Measurements from ENCODE around the gene CDK14. TPM values are rescaled to one million over a fixed set of nuclear protein-coding genes. Genes with fewer than 3 reads are reported as not detected.

CDK14 gene
- total RNA-seq, 1 donor from 2014 or later = 64.6 TPM

GRCh38 chr7:91239171-91239604 lies 643.1 kb downstream of the CDK14 start:
- H3K4me1 Mint-ChIP-seq = peaks cover 2% of the 10 kb centered on the region
- no peak for TF ChIP-seq CTCF (IDR thresholded peaks at IDR 0.05; ENCODE audit: unreplicated experiment)
- no peak for DNase-seq (ENCODE audit: low spot score in 2 of 2, unreplicated experiment in 2 of 2)
- H3K9me3 Mint-ChIP-seq = no peaks in the 10 kb centered on the region
- H3K4me3 Mint-ChIP-seq = no peak overlapping the region
- H3K36me3 Mint-ChIP-seq = no peaks in the 10 kb centered on the region
- H3K27ac Mint-ChIP-seq = no peak overlapping the region
- H3K27me3 Mint-ChIP-seq (ENCODE audit: low read depth) = no peaks in the 10 kb centered on the region

- Mint-ChIP-seq H3K36me3 (no peaks in the 10 kb centered on the region), H3K4me3 (no peak overlapping the region), H3K9me3 (no peaks in the 10 kb centered on the region), H3K27ac (no peak overlapping the region), H3K27me3 (ENCODE audit: low read depth) (no peaks in the 10 kb centered on the region), H3K4me1 (peaks cover 2% of the 10 kb centered on the region)
- no peak for DNase-seq (ENCODE audit: low spot score in 2 of 2, unreplicated experiment in 2 of 2)
- TF ChIP-seq CTCF (IDR thresholded peaks at IDR 0.05; ENCODE audit: unreplicated experiment) = no peak
Measured at GRCh38 chr7:91239772-91240171, 643.7 kb downstream of the CDK14 start.

- Mint-ChIP-seq H3K4me1 (peaks cover 2% of the 10 kb centered on the region), H3K4me3 (no peak overlapping the region), H3K27me3 (ENCODE audit: low read depth) (no peaks in the 10 kb centered on the region), H3K27ac (no peak overlapping the region), H3K9me3 (no peaks in the 10 kb centered on the region), H3K36me3 (no peaks in the 10 kb centered on the region)
- TF ChIP-seq CTCF (IDR thresholded peaks at IDR 0.05; ENCODE audit: unreplicated experiment) = no peak
- DNase-seq (ENCODE audit: low spot score in 2 of 2, unreplicated experiment in 2 of 2) = no peak
Measured at GRCh38 chr7:91240376-91240941, 644.3 kb downstream of the CDK14 start.

- Mint-ChIP-seq H3K4me3 (no peak overlapping the region), H3K27me3 (ENCODE audit: low read depth) (no peaks in the 10 kb centered on the region), H3K4me1 (peaks cover 2% of the 10 kb centered on the region), H3K36me3 (no peaks in the 10 kb centered on the region), H3K9me3 (no peaks in the 10 kb centered on the region), H3K27ac (no peak overlapping the region)
- TF ChIP-seq CTCF (IDR thresholded peaks at IDR 0.05; ENCODE audit: unreplicated experiment) = no peak
- DNase-seq (ENCODE audit: low spot score in 2 of 2, unreplicated experiment in 2 of 2) = no peak
Measured at GRCh38 chr7:91242097-91242844, 646.1 kb downstream of the CDK14 start.

- peaks cover 2% of the 10 kb centered on the region for H3K4me1 Mint-ChIP-seq
- H3K9me3 Mint-ChIP-seq = no peaks in the 10 kb centered on the region
- no peaks in the 10 kb centered on the region for H3K27me3 Mint-ChIP-seq (ENCODE audit: low read depth)
- H3K27ac Mint-ChIP-seq = no peak overlapping the region
- H3K36me3 Mint-ChIP-seq = no peaks in the 10 kb centered on the region
- no peak overlapping the region for H3K4me3 Mint-ChIP-seq
- no peak for DNase-seq (ENCODE audit: low spot score in 2 of 2, unreplicated experiment in 2 of 2)
- no peak for TF ChIP-seq CTCF (IDR thresholded peaks at IDR 0.05; ENCODE audit: unreplicated experiment)
Measured at GRCh38 chr7:91243591-91244301, 647.6 kb downstream of the CDK14 start.
